ENCODE measurements around the gene CAPZB.
A peak's percentile ranks its signal among the peaks of the same experiment; 100 is the strongest.

GRCh38 chr1:19445417-19446342, 39.7 kb downstream of the CAPZB start:
- TF ChIP-seq RFX5 (IDR thresholded peaks at IDR 0.05; ENCODE audit: low read length) (no peak), EP300 (IDR thresholded peaks at IDR 0.05; ENCODE audit: borderline replicate concordance in 1 of 2, low read depth in 1 of 2, low read length in 1 of 2) (no peak), REST (IDR thresholded peaks at IDR 0.05; ENCODE audit: low read depth, low read length) (no peak), YY1 (IDR thresholded peaks at IDR 0.05; ENCODE audit: low read depth) (no peak)
- TF ChIP-seq, protein P1, sequence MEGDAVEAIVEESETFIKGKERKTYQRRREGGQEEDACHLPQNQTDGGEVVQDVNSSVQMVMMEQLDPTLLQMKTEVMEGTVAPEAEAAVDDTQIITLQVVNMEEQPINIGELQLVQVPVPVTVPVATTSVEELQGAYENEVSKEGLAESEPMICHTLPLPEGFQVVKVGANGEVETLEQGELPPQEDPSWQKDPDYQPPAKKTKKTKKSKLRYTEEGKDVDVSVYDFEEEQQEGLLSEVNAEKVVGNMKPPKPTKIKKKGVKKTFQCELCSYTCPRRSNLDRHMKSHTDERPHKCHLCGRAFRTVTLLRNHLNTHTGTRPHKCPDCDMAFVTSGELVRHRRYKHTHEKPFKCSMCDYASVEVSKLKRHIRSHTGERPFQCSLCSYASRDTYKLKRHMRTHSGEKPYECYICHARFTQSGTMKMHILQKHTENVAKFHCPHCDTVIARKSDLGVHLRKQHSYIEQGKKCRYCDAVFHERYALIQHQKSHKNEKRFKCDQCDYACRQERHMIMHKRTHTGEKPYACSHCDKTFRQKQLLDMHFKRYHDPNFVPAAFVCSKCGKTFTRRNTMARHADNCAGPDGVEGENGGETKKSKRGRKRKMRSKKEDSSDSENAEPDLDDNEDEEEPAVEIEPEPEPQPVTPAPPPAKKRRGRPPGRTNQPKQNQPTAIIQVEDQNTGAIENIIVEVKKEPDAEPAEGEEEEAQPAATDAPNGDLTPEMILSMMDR (IDR thresholded peaks at IDR 0.05): peak; percentile 56
- TF ChIP-seq, protein P2, sequence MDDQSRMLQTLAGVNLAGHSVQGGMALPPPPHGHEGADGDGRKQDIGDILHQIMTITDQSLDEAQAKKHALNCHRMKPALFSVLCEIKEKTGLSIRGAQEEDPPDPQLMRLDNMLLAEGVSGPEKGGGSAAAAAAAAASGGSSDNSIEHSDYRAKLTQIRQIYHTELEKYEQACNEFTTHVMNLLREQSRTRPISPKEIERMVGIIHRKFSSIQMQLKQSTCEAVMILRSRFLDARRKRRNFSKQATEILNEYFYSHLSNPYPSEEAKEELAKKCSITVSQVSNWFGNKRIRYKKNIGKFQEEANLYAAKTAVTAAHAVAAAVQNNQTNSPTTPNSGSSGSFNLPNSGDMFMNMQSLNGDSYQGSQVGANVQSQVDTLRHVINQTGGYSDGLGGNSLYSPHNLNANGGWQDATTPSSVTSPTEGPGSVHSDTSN (IDR thresholded peaks at IDR 0.05): peak; percentile 30

Data from SK-N-SH (cell line).